PC-9 (cell line): ENCODE measurements around the gene SENP2. TPM values are rescaled to one million over a fixed set of nuclear protein-coding genes. Genes with fewer than 3 reads are reported as not detected.

Source experiments
- BruUV-seq: library from RNA; stranded (reverse); fragments of 400-500 nt; replicated peaks from 2 replicates; lab custom pipeline; 2021; lab: Mats Ljungman, UMichigan
- CTCF ChIA-PET: fragments of 300-600 bp; sonication (Branson Sonifier 250); formaldehyde crosslinking; loops from one replicate; lab custom pipeline; 2022; ENCODE audit warnings: antibody characterized with exemption; lab: Charles Lee
- POLR2A ChIA-PET: fragments of 300-600 bp; sonication (Branson Sonifier 250); formaldehyde crosslinking; loops from one replicate; lab custom pipeline; 2022; ENCODE audit warnings: antibody characterized with exemption; ENCODE audit not compliant: unreplicated experiment; lab: Charles Lee
- DNase-seq, 2 experiments: peaks; one replicate each; pipeline versions ENCODE4 v3.0.0 to v3.0.0-alpha.2; 2015 to 2022; ENCODE audit warnings: mixed read lengths in 1 of 2
- H2AFZ ChIP-seq: fragments of 200-600 bp; sonication (generic); 2 replicates; pipeline ENCODE4 v1.8.1; 2017; ENCODE audit warnings: antibody characterized with exemption
- H3F3A ChIP-seq: fragments of 200-600 bp; sonication (generic); 2 replicates; pipeline ENCODE4 v1.8.1; 2017; ENCODE audit warnings: antibody characterized with exemption, mild to moderate bottlenecking, low read depth; ENCODE audit not compliant: insufficient read depth
- H3K27ac ChIP-seq: fragments of 200-600 bp; sonication (generic); 2 replicates; pipeline ENCODE4 v1.6.1; 2016; ENCODE audit warnings: mixed run types
- H3K27me3 ChIP-seq: fragments of 200-600 bp; sonication (generic); 2 replicates; pipeline ENCODE4 v1.6.1; 2016; ENCODE audit warnings: low read depth, mixed run types; ENCODE audit not compliant: insufficient read depth
- H3K36me3 ChIP-seq: fragments of 200-600 bp; sonication (generic); 2 replicates; pipeline ENCODE4 v1.6.1; 2016; ENCODE audit warnings: low read depth, mixed run types
- H3K4me1 ChIP-seq: fragments of 200-600 bp; sonication (generic); replicated peaks from 2 replicates; pipeline ENCODE4 v1.6.1; 2016; ENCODE audit warnings: mixed run types; ENCODE audit not compliant: insufficient read depth
- H3K4me2 ChIP-seq: fragments of 200-600 bp; sonication (generic); 2 replicates; pipeline ENCODE4 v1.6.1; 2017; ENCODE audit warnings: mixed run types
- H3K4me3 ChIP-seq: fragments of 200-600 bp; sonication (generic); 2 replicates; pipeline ENCODE4 v1.6.1; 2016; ENCODE audit warnings: mixed run types
- H3K79me2 ChIP-seq: fragments of 200-600 bp; sonication (generic); 2 replicates; pipeline ENCODE4 v1.6.1; 2017; ENCODE audit warnings: low read depth, mixed run types
- H3K9me2 ChIP-seq: fragments of 200-600 bp; sonication (generic); 2 replicates; pipeline ENCODE4 v1.8.1; 2017; ENCODE audit warnings: mild to moderate bottlenecking; ENCODE audit not compliant: insufficient read depth
- H3K9me3 ChIP-seq: fragments of 200-600 bp; sonication (generic); 2 replicates; pipeline ENCODE4 v1.8.1; 2016; ENCODE audit warnings: low read depth; ENCODE audit not compliant: insufficient read depth
- H4K20me1 ChIP-seq: fragments of 200-600 bp; sonication (generic); 2 replicates; pipeline ENCODE4 v1.8.1; 2017; ENCODE audit not compliant: insufficient read depth
- EZH2 ChIP-seq: fragments of 200-600 bp; sonication (generic); IDR thresholded peaks from 2 replicates; pipeline ENCODE4 v1.8.0; 2017; ENCODE audit warnings: antibody characterized with exemption, low read depth
- intact Hi-C: fragments of 100-400 bp; cut with micrococcal nuclease; formaldehyde crosslinking; loops from one replicate; pipeline ENCODE4 v1.10.0; 2022; ENCODE audit not compliant: unreplicated experiment
- total RNA-seq: library from RNA; stranded (reverse); gene quantifications from 2 replicates; pipeline ENCODE4 v1.2.3, GENCODE V29; 2021
- TF ChIP-seq, protein P1 (sequence below): fragments of 200-600 bp; sonication (generic); conservative IDR thresholded peaks from 2 replicates; pipeline ENCODE4 v1.6.1; 2017; ENCODE audit warnings: mixed run types, antibody characterized with exemption, mild to moderate bottlenecking, moderate library complexity

The SENP2 gene
- total RNA-seq, 1 experiment from 2014 or later: 89.5 TPM

DNA sequence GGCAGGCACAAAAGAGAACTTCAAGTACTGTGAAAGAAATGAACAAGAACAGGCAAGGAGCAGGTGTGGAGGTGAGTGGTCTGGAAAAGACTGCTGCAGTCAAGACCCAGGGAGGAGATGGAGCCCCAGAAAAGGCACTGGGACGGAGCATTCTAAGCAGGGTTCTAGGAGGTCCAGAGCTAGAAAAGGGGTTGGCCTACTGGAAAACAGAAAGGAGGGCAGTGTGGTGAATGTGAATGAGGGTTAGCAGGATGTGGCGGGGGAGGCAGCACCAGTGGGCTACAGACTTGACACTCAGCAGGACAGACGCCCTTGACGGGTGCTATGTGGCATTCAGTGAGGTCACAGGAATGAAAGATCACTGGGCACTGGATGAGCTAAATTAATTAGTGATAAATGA lies 75.7 kb downstream of the SENP2 start:
- CTCF ChIA-PET: interaction anchor here (0.6 to 2.0 kb wide), 2 partner anchors 282 to 594 kb away, joined by 4 to 15 read pairs; no protein-coding TSS in a partner anchor
- Histone ChIP-seq H3K36me3 (peaks cover 31% of the 10 kb centered on the region), H2AFZ (no peak overlapping the region), H3K27ac (no peak overlapping the region), H3K27me3 (no peaks in the 10 kb centered on the region), H3K9me3 (no peaks in the 10 kb centered on the region), H3K79me2 (no peaks in the 10 kb centered on the region), H3K4me3 (no peak overlapping the region), H3K4me1 (peaks cover 17% of the 10 kb centered on the region), H3K9me2 (no peaks in the 10 kb centered on the region), H3F3A (peaks cover 42% of the 10 kb centered on the region), H3K4me2 (no peak overlapping the region), H4K20me1 (peaks cover 13% of the 10 kb centered on the region; the same call in 1 of the 2 replicates)
- DNase-seq: no peak
- POLR2A ChIA-PET: no interaction called here
- intact Hi-C loops: loop anchor here (2.0 to 5.0 kb wide), 5 partner anchors 261 to 881 kb away; partner anchors contain the start of gene CRYGS
- TF ChIP-seq, protein P1, sequence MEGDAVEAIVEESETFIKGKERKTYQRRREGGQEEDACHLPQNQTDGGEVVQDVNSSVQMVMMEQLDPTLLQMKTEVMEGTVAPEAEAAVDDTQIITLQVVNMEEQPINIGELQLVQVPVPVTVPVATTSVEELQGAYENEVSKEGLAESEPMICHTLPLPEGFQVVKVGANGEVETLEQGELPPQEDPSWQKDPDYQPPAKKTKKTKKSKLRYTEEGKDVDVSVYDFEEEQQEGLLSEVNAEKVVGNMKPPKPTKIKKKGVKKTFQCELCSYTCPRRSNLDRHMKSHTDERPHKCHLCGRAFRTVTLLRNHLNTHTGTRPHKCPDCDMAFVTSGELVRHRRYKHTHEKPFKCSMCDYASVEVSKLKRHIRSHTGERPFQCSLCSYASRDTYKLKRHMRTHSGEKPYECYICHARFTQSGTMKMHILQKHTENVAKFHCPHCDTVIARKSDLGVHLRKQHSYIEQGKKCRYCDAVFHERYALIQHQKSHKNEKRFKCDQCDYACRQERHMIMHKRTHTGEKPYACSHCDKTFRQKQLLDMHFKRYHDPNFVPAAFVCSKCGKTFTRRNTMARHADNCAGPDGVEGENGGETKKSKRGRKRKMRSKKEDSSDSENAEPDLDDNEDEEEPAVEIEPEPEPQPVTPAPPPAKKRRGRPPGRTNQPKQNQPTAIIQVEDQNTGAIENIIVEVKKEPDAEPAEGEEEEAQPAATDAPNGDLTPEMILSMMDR: no peak
- TF ChIP-seq EZH2: no peak
- no TSS peak for BruUV-seq

DNA sequence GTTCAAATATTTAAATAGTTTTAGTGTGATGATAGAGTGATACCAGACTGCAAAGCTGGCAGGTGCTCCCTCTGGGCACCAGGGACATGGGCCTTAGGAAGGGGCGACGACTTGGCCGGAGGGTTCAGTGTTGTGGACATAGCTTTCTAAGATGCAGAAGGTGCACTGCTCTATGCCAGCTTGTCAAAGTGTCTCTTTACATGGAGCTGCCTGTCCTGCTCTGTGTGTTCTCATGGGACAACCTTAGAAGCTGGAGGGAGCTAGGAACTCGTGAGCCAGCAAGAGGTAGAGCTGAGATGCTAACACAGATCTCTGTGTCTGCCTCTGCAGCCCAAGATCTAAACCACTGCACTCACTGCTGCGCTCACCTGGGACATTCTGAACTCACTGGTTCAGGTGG lies 77.8 kb downstream of the SENP2 start:
- TF ChIP-seq, protein P1: no peak
- no peak for TF ChIP-seq EZH2
- Histone ChIP-seq H3K27me3 (no peaks in the 10 kb centered on the region), H3K79me2 (no peaks in the 10 kb centered on the region), H3K4me1 (peaks cover 14% of the 10 kb centered on the region), H3K9me3 (no peaks in the 10 kb centered on the region), H3K4me3 (no peak overlapping the region), H2AFZ (no peak overlapping the region), H3K27ac (no peak overlapping the region), H3K36me3 (peaks cover 36% of the 10 kb centered on the region), H3K4me2 (no peak overlapping the region), H4K20me1 (peaks cover 16% of the 10 kb centered on the region; the same call in 1 of the 2 replicates), H3K9me2 (no peaks in the 10 kb centered on the region), H3F3A (peaks cover 41% of the 10 kb centered on the region)
- DNase-seq: no peak
- ChIA-PET CTCF (no interaction called here), POLR2A (no interaction called here)
- intact Hi-C loops: loop anchor here (5.0 kb wide), 3 partner anchors 258 to 878 kb away; partner anchors contain the start of gene CRYGS
- no TSS peak for BruUV-seq

DNA sequence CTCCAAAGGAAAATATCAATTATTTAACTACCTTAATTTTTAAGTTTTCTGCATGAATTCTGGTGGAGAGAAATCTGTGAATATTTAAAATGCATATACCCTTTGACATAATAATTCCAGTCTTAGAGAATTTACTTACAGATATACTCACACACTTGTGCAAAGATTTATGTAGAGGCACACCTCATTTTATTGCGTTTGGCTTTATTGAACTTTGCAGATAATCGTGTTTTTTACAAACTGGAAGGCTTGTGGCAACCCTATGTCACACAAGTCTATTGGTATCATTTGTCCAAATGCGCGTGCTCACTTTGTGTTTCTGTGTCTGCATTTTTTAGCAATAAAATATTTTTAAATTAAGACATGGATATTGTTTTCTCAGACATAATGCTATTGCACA lies 81.5 kb downstream of the SENP2 start:
- H3F3A ChIP-seq: peaks cover 42% of the 10 kb centered on the region
- no peak overlapping the region for H3K27ac ChIP-seq

More for the DNA sequence above, 81.5 kb downstream of the SENP2 start:
- H3K4me3 ChIP-seq: no peak overlapping the region
- DNase-seq: no peak
- intact Hi-C loops: no loop called here
- no peaks in the 10 kb centered on the region for H3K9me3 ChIP-seq
- H2AFZ ChIP-seq: no peak overlapping the region
- no peaks in the 10 kb centered on the region for H3K4me1 ChIP-seq
- peaks cover 65% of the 10 kb centered on the region for H3K36me3 ChIP-seq
- ChIA-PET CTCF (no interaction called here), POLR2A (no interaction called here)
- no peaks in the 10 kb centered on the region for H3K27me3 ChIP-seq
- H3K9me2 ChIP-seq: no peaks in the 10 kb centered on the region
- no peak for TF ChIP-seq EZH2
- TF ChIP-seq, protein P1: no peak
- BruUV-seq: no TSS peak
- no peaks in the 10 kb centered on the region for H3K79me2 ChIP-seq
- 0 out of 2 replicates have a peak, but pooled peaks cover 10% of the 10 kb centered on the region for H4K20me1 ChIP-seq
- no peak overlapping the region for H3K4me2 ChIP-seq
